Left lung (tissue), 10 donors: ENCODE data around the gene ZNF91. TPM values are rescaled to one million over a fixed set of nuclear protein-coding genes. Genes with fewer than 3 reads are reported as not detected.

ENCODE experiments used
- ATAC-seq: fragments of 200-7000 bp; cut with Tn5 transposase; one replicate; pipeline ENCODE4 v1.9.1; 2020; ENCODE audit warnings: moderate library complexity
- DNase-seq, 4 donors: peaks; one replicate each; pipeline ENCODE4 v3.0.0-alpha.2; 2013 to 2020
- H3K27ac ChIP-seq, 2 donors: fragments of 200-600 bp; sonication (generic) in 1 of 2; one replicate each; pipeline versions ENCODE4 v1.5.0 to v1.8.0; 2020 to 2021
- H3K27me3 ChIP-seq, 2 donors: fragments of 200-600 bp; sonication (generic) in 1 of 2; one replicate each; pipeline versions ENCODE4 v1.5.0 to v1.8.0; 2020 to 2021
- H3K36me3 ChIP-seq, 2 donors: fragments of 200-600 bp; sonication (generic) in 1 of 2; one replicate each; pipeline versions ENCODE4 v1.5.0 to v1.8.0; 2020 to 2021
- H3K4me1 ChIP-seq, 2 donors: fragments of 200-600 bp; one replicate each; pipeline ENCODE4 v1.8.0; 2021
- H3K4me3 ChIP-seq, 2 donors: fragments of 200-600 bp; sonication (generic) in 1 of 2; one replicate each; pipeline versions ENCODE4 v1.5.0 to v1.8.0; 2020 to 2021; ENCODE audit warnings: mild to moderate bottlenecking in 1 of 2
- H3K9me3 ChIP-seq, 2 donors: fragments of 200-600 bp; sonication (generic) in 1 of 2; one replicate each; pipeline versions ENCODE4 v1.5.0 to v1.8.0; 2020 to 2021
- CTCF ChIP-seq, 2 donors: fragments of 200-600 bp; sonication (generic) in 1 of 2; IDR thresholded peaks; one replicate each; pipeline versions ENCODE4 v1.5.0 to v1.8.0; 2021; ENCODE audit warnings: antibody characterized with exemption in 2 of 2
- intact Hi-C, 2 donors: fragments of 100-400 bp; cut with DNase I; formaldehyde crosslinking; loops; one replicate each; pipeline versions ENCODE4 v1.11.2 to v1.14.2; 2022
- polyA plus RNA-seq, 6 donors: library from polyadenylated mRNA; unstranded; fragments of 120-200 nt; gene quantifications; one replicate each; pipeline ENCODE4 v1.2.1, GENCODE V29; 2013; ENCODE audit not compliant: insufficient read length in 6 of 6
- total RNA-seq, 2 donors: library from RNA; stranded (reverse); fragmentation: NEBNext Ultra II Directional; extraction: Animal tissue kit (Norgen Biotek cat#: 25700); gene quantifications; one replicate each; pipeline ENCODE4 v1.2.1, GENCODE V29; 2021
- donor health status: DM: no; HTN: yes; CAD: no.
- donor health status: DM: no; HTN: no; CAD: no.

The ZNF91 gene
- total and polyA plus RNA-seq, 8 donors: 36.8 to 72.1 (median 60.1) TPM

GRCh38 chr19:23314505-23315251, 80.6 kb downstream of the ZNF91 start:
- no peak for TF ChIP-seq CTCF (IDR thresholded peaks at IDR 0.05)
- no peak for DNase-seq
- no peaks in the 10 kb centered on the region for H3K27me3 ChIP-seq
- H3K4me1 ChIP-seq: no peaks in the 10 kb centered on the region
- no peak overlapping the region for H3K4me3 ChIP-seq
- intact Hi-C loops: no loop called here
- no peak for ATAC-seq
- peaks cover 0 to 77% of the 10 kb centered on the region in 2 donors for H3K9me3 ChIP-seq
- H3K36me3 ChIP-seq: no peaks in the 10 kb centered on the region
- H3K27ac ChIP-seq: no peak overlapping the region

- Histone ChIP-seq H3K4me3 (no peak overlapping the region), H3K9me3 (peaks cover 0 to 76% of the 10 kb centered on the region in 2 donors), H3K27ac (no peak overlapping the region), H3K4me1 (no peaks in the 10 kb centered on the region), H3K27me3 (no peaks in the 10 kb centered on the region), H3K36me3 (no peaks in the 10 kb centered on the region)
- no peak for DNase-seq
- no peak for TF ChIP-seq CTCF (IDR thresholded peaks at IDR 0.05)
- ATAC-seq: no peak
- intact Hi-C loops: no loop called here
These were observed 82.1 kb downstream of the ZNF91 start for GRCh38 chr19:23313196-23313595.

GRCh38 chr19:23312515-23312914, 82.8 kb downstream of the ZNF91 start:
- H3K27ac ChIP-seq: no peak overlapping the region
- no peaks in the 10 kb centered on the region for H3K27me3 ChIP-seq
- no peak for ATAC-seq
- peaks cover 0 to 77% of the 10 kb centered on the region in 2 donors for H3K9me3 ChIP-seq
- TF ChIP-seq CTCF (IDR thresholded peaks at IDR 0.05): no peak
- H3K36me3 ChIP-seq: no peaks in the 10 kb centered on the region
- intact Hi-C loops: no loop called here
- H3K4me3 ChIP-seq: no peak overlapping the region
- no peaks in the 10 kb centered on the region for H3K4me1 ChIP-seq
- no peak for DNase-seq

- DNase-seq: no peak
- Histone ChIP-seq H3K36me3 (no peaks in the 10 kb centered on the region), H3K9me3 (peaks cover 0 to 67% of the 10 kb centered on the region in 2 donors), H3K27me3 (no peaks in the 10 kb centered on the region), H3K4me3 (no peak overlapping the region), H3K4me1 (no peaks in the 10 kb centered on the region), H3K27ac (no peak overlapping the region)
- no peak for TF ChIP-seq CTCF (IDR thresholded peaks at IDR 0.05)
- intact Hi-C loops: no loop called here
- ATAC-seq: no peak
These were observed 83.7 kb downstream of the ZNF91 start for GRCh38 chr19:23311551-23311950.

GRCh38 chr19:23310729-23311211, 84.5 kb downstream of the ZNF91 start:
- no peak for DNase-seq
- H3K27me3 ChIP-seq: no peaks in the 10 kb centered on the region
- peaks cover 0 to 60% of the 10 kb centered on the region in 2 donors for H3K9me3 ChIP-seq
- H3K4me3 ChIP-seq: no peak overlapping the region
- TF ChIP-seq CTCF (IDR thresholded peaks at IDR 0.05): no peak
- intact Hi-C loops: no loop called here
- H3K4me1 ChIP-seq: no peaks in the 10 kb centered on the region
- no peak overlapping the region for H3K27ac ChIP-seq
- ATAC-seq: no peak
- no peaks in the 10 kb centered on the region for H3K36me3 ChIP-seq
